Stimulated activated CD4-positive, alpha-beta T cell treated with anti-CD3 and anti-CD28 coated beads, Interleukin-4, amount 100 ng/mL, for 4 hours (primary cell): ENCODE results near the gene CLEC19A.

Experiments used
- DNase-seq, 2 experiments: peaks; one replicate each; pipeline ENCODE4 v3.0.0-alpha.2; 2020

CLEC19A gene

DNA sequence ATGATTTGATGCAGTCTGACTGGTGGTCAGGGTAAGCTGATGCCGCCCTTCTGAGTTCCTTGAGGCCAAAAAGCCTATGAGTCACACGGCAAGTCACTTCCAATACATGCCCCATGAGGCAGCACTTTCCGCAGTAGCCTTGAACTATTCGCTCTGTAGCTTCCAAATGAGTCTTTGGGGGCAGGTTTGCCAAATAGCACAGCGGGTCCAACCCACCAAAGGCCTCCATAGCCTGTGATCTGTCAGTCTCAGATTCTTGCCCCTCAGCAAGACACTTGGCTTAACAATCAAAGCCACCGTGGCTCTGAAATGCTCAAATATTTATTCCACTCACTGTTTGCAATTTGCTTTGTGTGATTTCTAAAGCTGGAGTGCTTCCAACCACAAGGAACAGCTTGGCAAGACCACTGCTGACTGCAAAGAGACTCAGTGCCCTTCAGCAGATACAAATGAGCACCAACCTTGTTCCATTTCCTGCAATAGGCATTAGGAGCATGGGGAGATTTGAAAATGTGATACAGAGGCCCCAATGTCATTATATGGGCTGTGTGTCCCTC, 45.4 kb downstream of the CLEC19A start:
- DNase-seq = no peak

DNA sequence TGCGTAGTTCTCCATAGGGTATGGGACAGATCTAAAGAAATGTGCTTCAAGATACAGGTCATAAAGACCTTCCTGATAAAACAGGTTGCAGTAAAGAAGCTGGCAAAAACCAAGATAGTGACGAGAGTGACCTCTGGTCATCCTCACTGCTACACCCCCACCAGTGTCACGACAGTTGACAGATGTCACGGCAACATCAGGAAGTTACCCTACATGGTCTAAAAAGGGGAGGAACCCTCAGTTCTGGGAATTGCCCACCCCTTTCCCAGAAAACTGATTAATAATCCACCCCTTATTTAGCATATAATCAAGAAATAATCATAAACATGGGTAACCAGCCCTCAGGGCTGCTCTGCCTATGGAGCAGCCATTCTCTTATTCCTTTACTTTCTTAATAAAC, 46.3 kb downstream of the CLEC19A start:
- DNase-seq = no peak

DNA sequence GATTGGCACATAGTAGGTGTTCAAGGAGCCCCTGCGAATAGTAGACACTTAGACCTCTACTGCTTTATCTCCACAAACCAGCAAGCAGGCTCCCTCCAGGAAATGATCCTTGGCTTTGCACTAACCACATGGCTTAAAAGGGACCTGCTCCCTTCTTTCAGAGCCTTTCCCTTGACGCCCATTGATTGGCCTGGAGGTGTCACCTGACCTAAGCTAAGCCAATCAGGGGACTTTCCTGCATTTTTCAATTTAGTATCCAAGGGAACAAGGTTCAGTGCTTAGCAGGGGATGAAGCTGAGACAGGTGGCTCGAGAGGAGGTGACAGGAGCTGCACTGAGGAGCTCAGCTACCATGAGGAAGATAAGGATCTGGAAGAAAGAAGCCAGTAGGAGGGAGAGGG, 52.8 kb downstream of the CLEC19A start:
- DNase-seq = no peak

DNA sequence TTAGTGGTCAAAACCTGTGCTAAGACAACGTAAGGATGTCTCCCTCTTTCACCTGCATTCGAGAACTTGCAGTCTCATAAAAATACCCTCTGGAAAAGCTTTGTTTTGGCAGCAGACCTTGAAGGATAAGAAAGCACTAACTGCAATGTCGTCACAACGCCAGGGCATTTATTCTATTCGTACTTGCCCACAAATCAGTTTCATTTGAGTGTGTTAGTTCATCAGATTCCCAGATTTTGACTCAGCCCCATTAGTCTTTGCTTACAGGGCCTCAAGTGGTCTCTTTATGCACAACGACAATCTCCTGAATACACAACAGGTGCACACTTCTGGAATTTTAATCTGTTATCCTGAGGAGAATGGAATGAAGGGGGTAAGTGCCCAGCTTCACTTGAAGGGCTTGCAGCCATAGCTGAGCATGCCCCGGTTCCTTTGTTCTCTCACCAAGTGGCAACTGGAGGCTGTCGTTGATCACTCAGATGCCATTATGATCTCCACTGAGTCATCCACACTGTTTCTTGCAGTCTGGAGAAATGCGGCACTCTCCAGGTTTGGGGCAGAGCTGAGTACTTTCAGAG, 58.8 kb downstream of the CLEC19A start:
- no peak for DNase-seq

DNA sequence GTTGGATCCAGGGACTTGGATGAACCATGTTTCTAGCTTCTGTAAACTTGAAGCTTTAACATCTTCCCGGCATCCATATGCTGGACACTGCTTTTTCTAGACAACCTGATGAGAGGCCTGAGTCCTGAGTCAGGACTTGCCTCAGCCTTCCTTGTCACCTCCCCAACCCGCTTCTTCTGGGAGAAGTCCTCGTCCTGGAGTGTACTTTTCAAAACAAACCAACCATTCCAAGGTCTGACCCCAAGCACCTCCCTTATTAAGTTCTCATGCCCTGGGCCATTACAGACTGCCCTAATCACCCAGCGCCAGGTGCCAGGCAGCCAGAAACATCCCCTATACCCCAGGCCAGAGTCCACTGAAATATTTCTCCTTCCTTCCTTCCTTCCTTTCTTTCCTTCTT, 59.4 kb downstream of the CLEC19A start:
- DNase-seq = no peak

DNA sequence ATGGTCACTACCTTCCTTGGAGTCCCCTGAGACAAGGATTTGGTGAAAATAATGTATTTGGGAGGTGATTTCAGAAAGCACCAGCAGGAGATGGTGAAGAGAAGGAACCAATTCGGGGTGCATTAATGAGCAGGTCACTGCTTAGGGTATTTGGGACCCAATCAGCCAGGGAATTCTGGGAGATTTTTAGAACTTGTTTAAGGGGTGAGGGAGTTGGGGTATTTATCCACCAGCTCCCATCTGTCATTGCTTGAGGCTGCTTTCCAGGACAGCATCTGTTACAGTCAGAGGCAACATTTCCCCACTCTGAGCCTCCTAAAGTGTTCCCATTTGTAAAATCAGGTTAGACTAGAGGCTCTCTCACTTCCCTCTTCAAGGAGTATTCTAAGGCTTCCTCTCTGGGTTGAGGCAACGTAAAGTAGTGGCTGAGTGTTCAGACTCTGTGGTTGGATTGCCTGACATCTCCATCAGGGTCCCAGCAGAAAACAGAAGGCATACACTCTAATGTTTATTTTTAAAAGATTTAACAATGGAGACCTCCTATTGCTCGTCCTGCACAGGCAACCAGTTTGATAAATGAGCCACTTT, 60.9 kb downstream of the CLEC19A start:
- DNase-seq = no peak

DNA sequence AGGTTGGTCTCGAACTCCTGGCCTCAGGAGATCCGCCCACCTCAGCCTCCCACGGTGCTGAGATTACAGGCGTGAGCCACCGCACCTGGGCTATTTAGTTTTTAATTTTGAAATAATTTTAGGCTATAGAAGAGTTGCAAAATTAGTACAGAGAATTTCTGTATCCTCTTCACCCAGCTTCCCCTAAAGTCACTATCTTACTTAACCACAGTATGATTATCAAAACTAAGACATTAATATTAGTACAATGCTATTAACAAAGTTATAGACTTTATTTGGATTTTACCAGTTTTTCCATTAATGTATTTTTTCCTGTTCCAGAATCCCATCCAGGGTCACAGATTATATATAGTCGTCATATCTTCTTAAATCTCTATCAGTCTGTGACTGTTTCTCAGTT, 62.6 kb downstream of the CLEC19A start:
- DNase-seq = no peak

DNA sequence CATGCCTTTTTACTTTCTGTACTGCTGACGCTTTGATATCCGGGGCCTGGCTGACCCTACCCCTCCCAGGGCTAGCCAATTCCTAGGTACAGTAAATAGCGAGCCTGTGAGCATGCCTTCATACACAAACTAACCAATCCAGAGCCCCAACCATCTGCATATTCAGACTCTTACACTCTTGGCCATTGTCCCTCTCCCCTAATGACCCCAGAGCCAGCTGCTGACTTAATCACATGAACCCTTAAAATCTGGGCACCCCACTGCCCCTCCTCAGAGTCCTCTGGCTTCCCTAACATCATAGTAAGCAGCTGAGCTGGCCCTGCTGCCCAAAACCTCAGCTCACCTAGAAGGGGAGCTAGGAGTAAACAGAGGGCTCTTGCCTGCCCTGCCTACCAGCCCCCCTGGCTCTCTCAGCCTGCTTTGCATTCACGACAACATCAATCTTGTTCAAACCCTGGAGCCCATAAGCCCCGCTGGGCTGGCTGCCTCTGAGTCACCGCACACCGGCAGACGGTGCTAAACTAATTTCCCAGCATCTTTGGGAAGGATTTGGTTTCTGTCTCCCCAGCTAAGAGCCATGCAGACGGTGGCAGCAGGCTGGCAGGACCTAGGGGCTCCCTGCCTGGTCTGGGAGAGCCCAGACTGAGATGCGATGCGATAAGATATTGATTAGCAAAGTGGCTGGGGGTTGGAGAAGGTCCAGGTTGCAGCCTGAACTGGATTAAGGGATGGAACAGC, 63.2 kb downstream of the CLEC19A start:
- DNase-seq = no peak

DNA sequence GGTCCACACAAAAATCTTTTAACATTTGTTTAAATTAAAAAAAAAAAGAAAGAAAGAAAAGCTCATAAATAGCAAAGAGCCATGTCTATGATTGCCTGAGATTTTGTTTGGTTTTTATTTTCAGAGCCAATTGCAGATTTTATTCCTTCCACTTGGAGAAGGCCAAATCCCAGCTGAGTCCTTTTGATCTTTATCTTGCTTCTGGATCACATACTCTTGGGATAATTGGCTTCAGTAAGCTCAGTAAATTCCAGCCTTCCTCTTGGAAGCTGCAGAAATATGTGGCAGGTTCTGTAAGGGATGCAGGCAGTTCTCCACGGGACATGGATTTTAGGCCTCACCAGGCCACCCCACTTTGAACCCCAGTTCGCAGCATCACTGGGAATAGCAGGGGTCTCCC, 68.8 kb downstream of the CLEC19A start:
- DNase-seq = no peak

DNA sequence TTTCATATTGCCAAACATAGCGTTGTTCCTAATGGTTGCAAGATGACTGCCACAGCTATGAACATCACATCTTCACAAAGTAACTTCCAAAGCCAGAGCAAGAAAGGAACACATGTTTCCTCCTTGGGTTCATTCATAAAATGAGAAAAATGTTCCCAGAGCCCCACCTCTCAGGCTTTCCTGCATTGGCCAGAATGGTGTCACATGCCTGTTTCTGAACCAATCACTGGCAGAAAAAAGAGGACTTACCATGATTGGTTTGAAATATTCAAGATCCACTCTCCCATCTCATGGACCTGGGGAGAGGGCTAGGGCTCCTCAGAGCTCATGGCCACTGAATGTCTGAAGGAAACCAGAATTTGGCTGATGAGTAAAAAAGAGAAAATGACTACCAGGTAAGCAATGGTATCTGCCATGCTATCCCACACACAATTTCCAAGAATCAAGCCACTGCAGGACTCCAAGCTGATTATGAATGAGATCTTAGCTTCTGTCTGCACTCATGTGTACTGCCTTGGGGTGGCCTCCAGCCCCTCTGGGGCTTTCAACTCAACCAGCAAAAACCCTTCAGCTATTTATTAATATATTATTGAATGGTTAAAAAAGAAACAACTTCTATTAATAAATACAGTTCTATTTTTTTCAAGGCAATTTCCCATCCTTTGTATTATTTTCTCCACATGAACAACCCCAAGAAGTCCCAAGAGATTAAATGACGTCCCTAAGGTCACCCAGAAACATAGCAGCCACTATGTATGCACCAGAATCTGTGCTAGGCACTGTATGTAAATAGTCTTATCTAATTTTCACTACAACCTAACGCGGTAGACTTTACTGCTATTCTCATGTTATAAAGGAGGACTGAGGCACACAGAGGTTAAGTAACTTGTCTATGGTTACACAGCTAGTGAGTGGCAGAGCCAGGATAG, 70.8 kb downstream of the CLEC19A start:
- no peak for DNase-seq

DNA sequence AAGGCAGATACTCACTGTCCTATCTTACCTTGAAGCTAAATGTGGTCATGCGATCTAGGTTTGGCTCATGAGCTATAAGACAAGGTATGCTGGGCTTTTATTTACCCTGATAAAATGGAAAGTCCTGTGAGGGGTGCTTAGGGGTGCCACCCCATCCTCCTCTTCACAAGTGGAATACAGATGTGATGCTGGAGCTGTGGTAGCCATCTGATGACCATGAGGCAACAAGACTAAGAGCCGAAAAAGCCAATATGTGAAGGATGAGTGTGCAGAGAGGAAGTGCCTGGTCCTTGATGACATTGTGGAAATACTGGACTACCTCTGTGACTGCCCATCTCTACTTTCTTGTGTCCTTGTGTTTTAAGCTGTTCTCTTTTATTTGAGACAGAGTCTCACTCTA, 74.0 kb downstream of the CLEC19A start:
- no peak for DNase-seq
